Body of pancreas (tissue), 4 donors: Measurements from ENCODE around the gene FNDC3B. TPM values are rescaled to one million over a fixed set of nuclear protein-coding genes. Genes with fewer than 3 reads are reported as not detected.

Experiments used
- ATAC-seq: fragments of 150-250 bp; one replicate; pipeline ENCODE4 v1.9.1; 2016
- DNase-seq, 4 donors: peaks; one replicate each; pipeline ENCODE4 v3.0.0-alpha.2; 2019
- H3K27ac ChIP-seq, 4 donors: fragments of 200-600 bp; sonication (generic); 1 replicate in 3 of 4; 2 replicates in 1 of 4; pipeline versions ENCODE4 v1.5.1 to v1.6.1; 2016 to 2019; ENCODE audit warnings: mild to moderate bottlenecking in 1 of 4, mixed read lengths in 1 of 4, moderate library complexity in 1 of 4
- H3K27me3 ChIP-seq, 2 donors: fragments of 200-600 bp; sonication (generic); one replicate each; pipeline ENCODE4 v1.6.0; 2016; ENCODE audit warnings: mild to moderate bottlenecking in 1 of 2
- H3K36me3 ChIP-seq, 2 donors: fragments of 200-600 bp; sonication (generic); replicated peaks in 1 of 2; 2 replicates each; pipeline ENCODE4 v1.5.1; 2016; ENCODE audit warnings: low read depth in 2 of 2; ENCODE audit not compliant: insufficient read depth in 1 of 2
- H3K4me1 ChIP-seq: fragments of 200-600 bp; sonication (generic); one replicate; pipeline ENCODE4 v1.6.0; 2016
- H3K4me3 ChIP-seq, 2 donors: fragments of 200-600 bp; sonication (generic); 1 replicate in 1 of 2; 2 replicates in 1 of 2; pipeline ENCODE4 v1.5.1; 2016 to 2019
- H3K9me3 ChIP-seq, 3 donors: fragments of 200-600 bp; sonication (generic); 1 replicate in 2 of 3; 2 replicates in 1 of 3; pipeline ENCODE4 v1.5.1; 2016
- POLR2A ChIP-seq, 3 donors: fragments of 450-650 bp; IDR thresholded peaks; one replicate each; pipeline ENCODE4 v1.6.1; 2016; ENCODE audit warnings: antibody characterized with exemption in 3 of 3, mild to moderate bottlenecking in 2 of 3
- WGBS, 2 donors: methylation state at CpG; one replicate each; pipeline ENCODE4 v1.1.5; 2017; 5-methylcytosine and 5-hydroxymethylcytosine counted together
- intact Hi-C: fragments of 100-400 bp; cut with DNase I; formaldehyde crosslinking; loops from one replicate; pipeline ENCODE4 v1.15.1; 2023
- total RNA-seq, 2 donors: library from RNA; depleted of rRNA; stranded (reverse); fragments of >200 nt; gene quantifications; one replicate each; pipeline ENCODE4 v1.1.0, GENCODE V29; 2016
- TF ChIP-seq, protein P1 (sequence below), 7 experiments: fragments of 450-650 bp in 4 of 7; fragments of 200-600 bp in 3 of 7; sonication (generic) in 3 of 7; IDR thresholded peaks; one replicate each; pipeline ENCODE4 v1.5.1; 2016 to 2019; ENCODE audit warnings: antibody characterized with exemption in 7 of 7

FNDC3B gene
- total RNA-seq, 2 donors from 2014 or later, result 64.3 to 86.0 TPM

DNA sequence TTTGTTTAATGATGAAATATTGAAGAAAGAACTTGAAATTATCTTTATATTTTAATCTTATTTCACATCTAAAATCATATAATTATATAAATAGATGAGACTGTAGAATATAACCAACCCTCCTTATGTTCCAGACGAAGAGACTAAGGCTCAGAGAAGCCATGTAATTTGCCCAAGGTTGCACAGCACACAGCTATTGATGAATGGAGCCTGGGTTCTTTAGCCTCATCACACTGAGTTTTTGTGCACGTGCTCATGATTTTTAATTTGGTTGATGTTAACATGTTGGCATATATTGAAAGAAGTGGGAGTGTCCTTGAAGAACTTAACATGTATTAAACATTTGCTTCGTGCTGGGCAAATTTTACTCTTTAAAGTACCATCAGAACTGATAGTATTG, 151.6 kb downstream of the FNDC3B start:
- no peak for DNase-seq
- ATAC-seq, result no peak
- 71 to 76% methylated on average over 3 of the region's 3 CpGs for WGBS, 2 donors
- Histone ChIP-seq H3K4me3 (no peak overlapping the region), H3K36me3 (no peaks in the 10 kb centered on the region), H3K9me3 (no peaks in the 10 kb centered on the region), H3K27ac (no peak overlapping the region), H3K4me1 (peaks cover 28% of the 10 kb centered on the region), H3K27me3 (no peaks in the 10 kb centered on the region)
- intact Hi-C loops, result no loop called here
- no peak for TF ChIP-seq POLR2A (IDR thresholded peaks at IDR 0.05)
- TF ChIP-seq, protein P1, sequence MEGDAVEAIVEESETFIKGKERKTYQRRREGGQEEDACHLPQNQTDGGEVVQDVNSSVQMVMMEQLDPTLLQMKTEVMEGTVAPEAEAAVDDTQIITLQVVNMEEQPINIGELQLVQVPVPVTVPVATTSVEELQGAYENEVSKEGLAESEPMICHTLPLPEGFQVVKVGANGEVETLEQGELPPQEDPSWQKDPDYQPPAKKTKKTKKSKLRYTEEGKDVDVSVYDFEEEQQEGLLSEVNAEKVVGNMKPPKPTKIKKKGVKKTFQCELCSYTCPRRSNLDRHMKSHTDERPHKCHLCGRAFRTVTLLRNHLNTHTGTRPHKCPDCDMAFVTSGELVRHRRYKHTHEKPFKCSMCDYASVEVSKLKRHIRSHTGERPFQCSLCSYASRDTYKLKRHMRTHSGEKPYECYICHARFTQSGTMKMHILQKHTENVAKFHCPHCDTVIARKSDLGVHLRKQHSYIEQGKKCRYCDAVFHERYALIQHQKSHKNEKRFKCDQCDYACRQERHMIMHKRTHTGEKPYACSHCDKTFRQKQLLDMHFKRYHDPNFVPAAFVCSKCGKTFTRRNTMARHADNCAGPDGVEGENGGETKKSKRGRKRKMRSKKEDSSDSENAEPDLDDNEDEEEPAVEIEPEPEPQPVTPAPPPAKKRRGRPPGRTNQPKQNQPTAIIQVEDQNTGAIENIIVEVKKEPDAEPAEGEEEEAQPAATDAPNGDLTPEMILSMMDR (IDR thresholded peaks at IDR 0.05), result no peak

DNA sequence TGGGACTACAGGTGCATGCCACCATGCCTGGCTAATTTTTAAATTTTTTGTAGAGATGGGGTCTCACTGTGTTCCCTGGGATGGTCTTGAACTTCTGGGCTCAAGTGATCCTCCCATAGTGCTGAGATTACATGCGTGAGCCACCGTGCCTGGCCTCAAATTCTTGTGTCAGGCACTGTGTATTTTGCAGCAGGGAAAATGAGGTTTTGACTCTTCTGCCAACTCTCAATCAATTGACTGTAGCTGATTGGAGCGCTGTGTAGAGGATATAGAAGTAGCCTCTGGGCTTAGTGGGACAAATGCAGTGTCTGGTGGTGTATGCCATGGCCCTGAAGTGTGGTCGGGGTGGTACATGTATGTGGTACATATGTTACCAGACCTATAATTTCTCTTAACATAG, 152.3 kb downstream of the FNDC3B start:
- Histone ChIP-seq H3K27me3 (no peaks in the 10 kb centered on the region), H3K9me3 (no peaks in the 10 kb centered on the region), H3K4me1 (peaks cover 28% of the 10 kb centered on the region), H3K27ac (no peak overlapping the region), H3K36me3 (no peaks in the 10 kb centered on the region), H3K4me3 (no peak overlapping the region)
- WGBS, 2 donors, result 63 to 74% methylated on average over 4 of the region's 4 CpGs
- no peak for DNase-seq
- intact Hi-C loops, result no loop called here
- no peak for TF ChIP-seq POLR2A (IDR thresholded peaks at IDR 0.05)
- TF ChIP-seq, protein P1 (IDR thresholded peaks at IDR 0.05), result no peak
- no peak for ATAC-seq

GRCh38 chr3:172192830-172193415, 153.5 kb downstream of the FNDC3B start:
- WGBS, 2 donors, result 38 to 52% methylated on average over 1 to 3 of the region's 3 CpGs
- no peaks in the 10 kb centered on the region for H3K9me3 ChIP-seq
- TF ChIP-seq, protein P1 (IDR thresholded peaks at IDR 0.05), result no peak
- no peak for TF ChIP-seq POLR2A (IDR thresholded peaks at IDR 0.05)

DNA sequence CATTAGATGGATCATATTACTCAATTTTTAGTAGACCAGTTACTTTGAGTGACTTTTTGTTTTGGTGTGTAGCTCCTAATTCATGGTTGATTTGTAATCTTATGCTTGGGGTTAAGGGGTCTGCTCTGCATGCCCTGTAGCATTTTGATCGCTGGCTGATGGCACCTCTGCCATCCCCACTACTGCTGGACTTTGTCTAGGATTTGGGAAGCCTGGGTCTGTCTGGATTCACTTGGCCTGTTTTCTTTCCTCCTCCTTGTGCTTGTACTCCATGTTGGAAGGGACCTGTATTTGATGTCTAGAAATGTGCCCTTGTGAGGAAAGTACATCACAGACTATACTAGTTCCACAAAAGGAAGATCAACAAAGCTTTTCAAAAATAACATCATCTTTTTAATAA, 154.1 kb downstream of the FNDC3B start:
- TF ChIP-seq, protein P1 (IDR thresholded peaks at IDR 0.05), result no peak
- TF ChIP-seq POLR2A (IDR thresholded peaks at IDR 0.05), result no peak
- Histone ChIP-seq H3K4me3 (no peak overlapping the region), H3K9me3 (no peaks in the 10 kb centered on the region), H3K27ac (no peak overlapping the region), H3K27me3 (no peaks in the 10 kb centered on the region), H3K4me1 (peaks cover 28% of the 10 kb centered on the region), H3K36me3 (no peaks in the 10 kb centered on the region)
- intact Hi-C loops, result no loop called here
- DNase-seq (no peak), ATAC-seq (no peak)
- 96 to 100% methylated on average over 1 of the region's 1 CpG for WGBS, 2 donors

More at GRCh38 chr3:172192830-172193415, 153.5 kb downstream of the FNDC3B start:
- no peak overlapping the region for H3K27ac ChIP-seq
- DNase-seq, result no peak
- H3K27me3 ChIP-seq, result no peaks in the 10 kb centered on the region
- intact Hi-C loops, result no loop called here
- no peaks in the 10 kb centered on the region for H3K36me3 ChIP-seq
- no peak overlapping the region for H3K4me3 ChIP-seq
- peaks cover 28% of the 10 kb centered on the region for H3K4me1 ChIP-seq
- ATAC-seq, result no peak
